HuH-7 (cell line): Measurements from ENCODE around the gene BLMH.
"Not testable (repeated sequence)": the region's sequence is repeated elsewhere in the genome, so short reads cannot be mapped to it uniquely, and the experiment has no call there.

ENCODE experiments used
- DNase-seq: peaks from one replicate; pipeline ENCODE4 v3.0.0; 2011; ENCODE audit warnings: low spot score

Gene BLMH

DNA sequence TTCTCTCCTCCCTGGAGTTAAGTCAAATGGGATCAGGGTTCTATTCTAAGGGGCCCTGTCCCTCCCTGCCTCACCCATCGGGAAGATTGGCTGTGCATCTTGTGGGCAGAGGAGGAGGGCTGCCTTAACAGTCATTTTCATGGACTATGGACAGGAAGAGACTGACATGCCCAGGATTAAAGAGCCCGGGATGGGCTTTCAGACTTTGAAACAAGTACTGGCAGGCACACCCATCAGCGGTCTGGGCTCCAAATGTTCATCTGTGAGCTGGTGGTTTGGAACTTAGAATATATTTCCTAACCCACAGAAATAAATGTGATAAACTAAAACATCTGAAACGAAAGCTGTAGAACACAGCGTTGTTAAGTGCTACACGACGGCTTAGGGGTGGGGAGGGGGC, 62.7 kb downstream of the BLMH start:
- no peak for DNase-seq

- DNase-seq: no peak
These were observed 63.7 kb downstream of the BLMH start for GRCh38 chr17:30228011-30228410.

DNA sequence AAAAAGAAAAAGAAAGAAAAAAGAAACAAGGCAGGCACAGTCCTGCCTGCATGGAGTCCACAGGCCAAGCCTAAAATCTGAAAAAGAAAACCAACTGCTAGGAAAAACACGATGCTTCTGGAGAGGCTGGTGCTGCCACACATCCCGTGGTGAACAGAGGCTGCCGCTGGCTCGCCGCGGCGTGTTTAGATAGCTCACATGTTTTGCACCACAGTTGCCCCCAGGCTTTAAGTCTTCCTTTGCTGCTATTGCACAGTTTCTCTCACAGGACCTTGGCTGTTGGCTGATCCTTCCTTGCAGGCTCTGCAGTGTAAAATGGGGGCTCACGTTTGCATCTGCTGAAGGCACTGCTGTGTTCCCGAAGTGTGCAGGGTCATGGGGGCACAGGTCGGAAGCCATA, 64.9 kb downstream of the BLMH start:
- no peak for DNase-seq

DNA sequence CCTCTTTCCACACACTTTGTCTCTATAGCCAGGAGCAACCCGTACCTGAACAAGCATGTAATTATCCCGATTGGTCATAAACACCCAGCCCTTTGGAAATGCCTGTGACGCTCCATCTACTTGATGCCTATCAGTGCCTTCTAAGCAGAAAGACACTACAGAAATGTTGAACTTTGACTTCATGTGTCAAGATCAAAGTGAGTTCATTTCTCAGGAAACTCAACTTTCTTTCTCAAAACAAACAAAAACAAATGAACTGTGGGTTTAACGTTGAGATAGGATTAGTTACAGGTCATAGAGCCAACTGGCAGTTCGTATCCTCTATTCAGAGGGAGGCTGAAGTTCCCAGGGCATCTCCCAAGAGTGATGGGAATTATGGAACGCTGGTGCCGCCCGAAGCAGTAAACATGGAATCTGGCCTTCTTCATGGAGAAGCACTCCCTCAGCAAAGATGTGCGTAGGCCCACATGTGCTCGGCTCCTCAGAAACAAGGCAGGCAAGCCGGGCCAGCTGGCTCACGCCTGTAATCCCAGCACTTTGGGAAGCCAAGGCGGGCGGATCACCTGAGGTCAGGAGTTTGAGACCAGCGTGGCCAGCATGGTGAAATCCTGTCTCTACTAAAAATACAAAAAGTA, 65.7 kb downstream of the BLMH start:
- DNase-seq: peak; percentile 78

GRCh38 chr17:30225112-30225511, 66.6 kb downstream of the BLMH start:
- no peak for DNase-seq

- no peak for DNase-seq
These were observed 67.3 kb downstream of the BLMH start for GRCh38 chr17:30224419-30224960.

DNA sequence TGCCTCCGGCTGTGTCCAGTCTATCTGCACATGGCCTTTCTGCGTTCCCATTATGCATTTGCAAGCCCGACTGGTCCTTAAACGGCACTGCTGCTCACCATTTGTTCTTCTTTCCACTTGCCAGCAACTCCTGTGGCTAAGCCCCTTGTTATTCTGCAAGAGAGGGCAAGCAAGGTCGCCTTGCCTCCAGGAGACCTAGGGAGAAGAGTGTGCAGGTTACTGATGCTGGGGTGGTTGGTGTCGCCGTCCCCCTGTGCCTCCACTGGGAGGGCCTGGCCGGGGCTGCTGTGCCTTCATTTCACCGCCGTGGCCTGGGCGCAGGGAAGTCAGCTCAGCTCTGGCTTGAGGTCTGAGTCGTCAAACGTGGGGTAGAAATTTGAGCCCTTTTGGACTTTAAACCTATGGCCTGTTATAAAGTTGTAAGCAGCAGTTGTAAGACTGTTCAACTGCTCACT, 69.0 kb downstream of the BLMH start:
- peak; percentile 85 for DNase-seq

DNA sequence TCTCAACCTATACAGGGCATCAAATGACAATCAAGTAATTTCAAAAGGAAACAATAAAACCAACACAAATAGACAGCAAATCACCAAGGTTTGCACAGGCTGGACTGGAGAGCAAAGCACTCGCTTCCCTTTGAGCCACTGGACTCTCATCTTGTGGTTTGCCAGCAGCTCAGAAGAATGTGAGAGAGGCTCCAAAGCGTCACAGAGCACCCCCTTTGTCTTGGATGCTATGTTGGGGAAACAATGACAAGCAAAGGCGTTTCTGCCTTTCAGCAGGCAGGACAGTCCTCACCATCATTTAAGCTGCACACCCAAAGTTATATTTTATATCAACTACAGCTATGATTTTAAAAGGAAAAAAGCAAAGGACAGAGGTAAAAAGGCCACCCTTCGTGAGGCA, 69.5 kb downstream of the BLMH start:
- DNase-seq: no peak

DNA sequence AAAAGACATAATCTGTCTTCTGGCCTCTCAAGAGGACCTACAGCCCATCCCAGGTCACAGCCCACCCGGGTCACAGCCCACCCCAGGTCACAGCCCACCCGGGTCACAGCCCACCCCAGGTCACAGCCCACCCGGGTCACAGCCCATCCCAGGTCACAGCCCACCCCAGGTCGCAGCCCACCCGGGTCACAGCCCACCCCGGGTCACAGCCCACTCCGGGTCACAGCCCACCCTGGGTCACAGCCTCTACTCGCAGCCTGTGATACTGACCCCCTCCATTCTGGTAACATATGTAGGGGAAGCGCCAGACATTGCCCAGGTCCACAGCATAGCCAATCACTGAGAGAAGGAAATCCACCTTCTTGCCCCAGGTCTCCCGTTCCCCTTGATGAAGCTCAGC, 70.4 kb downstream of the BLMH start:
- DNase-seq: no peak

- DNase-seq: no peak
These were observed 71.3 kb downstream of the BLMH start for GRCh38 chr17:30220414-30220813.

DNA sequence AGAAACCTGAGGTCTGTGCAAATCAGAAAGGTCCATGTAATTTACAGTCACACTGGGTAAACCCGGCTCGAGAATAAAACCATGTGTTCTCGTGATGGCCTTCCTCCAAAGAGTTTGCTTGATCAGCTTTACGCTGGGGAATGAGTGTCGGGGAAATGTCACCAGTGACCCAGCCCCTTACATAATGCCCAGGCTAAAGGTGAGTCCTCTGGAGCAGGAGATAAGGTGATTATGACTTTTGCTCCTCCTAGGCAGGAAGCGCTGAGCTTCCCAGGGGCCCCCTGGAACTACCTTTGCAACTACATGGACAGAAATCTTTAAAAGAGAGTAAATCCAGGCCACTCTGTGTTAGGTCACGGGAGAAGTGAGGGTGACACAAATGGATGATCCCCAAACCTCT, 71.9 kb downstream of the BLMH start:
- no peak for DNase-seq

- DNase-seq: no peak
These were observed 72.4 kb downstream of the BLMH start for GRCh38 chr17:30219315-30219714.

- DNase-seq: no peak
These were observed 72.9 kb downstream of the BLMH start for GRCh38 chr17:30218799-30219198.

DNA sequence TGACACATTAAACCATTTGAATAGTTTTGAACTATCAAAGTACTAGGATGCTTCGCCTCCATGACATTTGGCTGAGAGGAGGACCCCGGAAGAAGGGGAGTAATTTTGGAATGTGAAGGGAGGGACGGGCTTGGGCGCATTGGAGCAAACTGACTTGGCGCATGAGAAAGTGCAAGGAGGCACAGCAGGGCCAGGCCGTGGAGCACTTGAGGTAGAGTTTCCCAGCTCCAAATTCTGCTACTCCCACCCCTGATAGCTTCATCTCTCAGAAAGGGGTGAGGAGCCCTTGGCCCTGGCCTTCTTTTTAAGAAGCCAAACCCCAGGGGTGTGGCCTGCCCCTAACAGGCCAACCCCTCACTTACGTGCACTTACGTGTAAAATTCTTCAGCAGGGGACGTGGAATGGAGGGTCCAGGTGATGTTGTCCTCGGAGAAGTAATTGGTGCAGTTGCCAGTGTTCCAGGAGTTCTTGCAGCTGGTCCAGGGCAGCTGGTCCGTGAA, 73.9 kb downstream of the BLMH start:
- no peak for DNase-seq

DNA sequence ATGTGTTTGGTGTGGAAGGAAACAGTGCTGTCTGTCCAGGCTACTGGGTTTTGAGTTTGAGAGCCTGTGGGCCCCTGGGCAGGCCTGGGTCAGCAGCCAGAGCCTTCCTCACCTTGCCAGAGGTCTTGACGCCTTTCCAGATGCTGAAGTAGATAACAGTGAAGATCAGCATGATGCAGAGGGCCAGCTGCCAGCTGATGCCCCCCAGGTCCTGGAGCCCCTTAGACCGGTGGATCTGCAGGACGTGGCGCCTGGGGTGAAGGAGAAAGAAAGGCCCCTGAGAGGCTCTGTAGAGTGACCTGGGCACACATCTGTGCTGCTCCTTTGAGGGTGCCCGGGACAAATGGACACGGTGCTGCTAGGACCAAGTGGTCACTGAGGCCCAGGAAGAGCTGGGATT, 74.7 kb downstream of the BLMH start:
- no peak for DNase-seq

GRCh38 chr17:30212750-30213149, 79.0 kb downstream of the BLMH start:
- no peak for DNase-seq

DNA sequence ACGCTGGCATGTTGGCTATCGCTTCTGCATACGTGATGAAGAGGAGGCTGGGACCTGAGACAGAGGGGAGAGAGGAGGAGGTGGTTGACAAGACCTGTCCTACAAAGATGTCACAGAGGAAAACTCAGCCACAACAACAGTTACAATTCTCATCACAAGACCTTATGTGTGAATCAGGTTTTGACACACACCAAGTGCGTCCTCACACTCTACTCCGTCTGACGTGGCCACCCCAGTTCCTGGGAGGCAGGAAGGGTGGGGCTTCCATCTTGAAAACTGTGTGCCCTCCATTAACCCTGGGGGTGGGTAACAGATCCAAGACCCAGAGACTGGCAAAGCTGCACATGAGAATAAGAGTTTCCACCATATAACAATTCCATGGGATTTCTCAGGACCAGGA, 80.4 kb downstream of the BLMH start:
- DNase-seq: no peak

- no peak for DNase-seq
These were observed 80.8 kb downstream of the BLMH start for GRCh38 chr17:30210901-30211300.

DNA sequence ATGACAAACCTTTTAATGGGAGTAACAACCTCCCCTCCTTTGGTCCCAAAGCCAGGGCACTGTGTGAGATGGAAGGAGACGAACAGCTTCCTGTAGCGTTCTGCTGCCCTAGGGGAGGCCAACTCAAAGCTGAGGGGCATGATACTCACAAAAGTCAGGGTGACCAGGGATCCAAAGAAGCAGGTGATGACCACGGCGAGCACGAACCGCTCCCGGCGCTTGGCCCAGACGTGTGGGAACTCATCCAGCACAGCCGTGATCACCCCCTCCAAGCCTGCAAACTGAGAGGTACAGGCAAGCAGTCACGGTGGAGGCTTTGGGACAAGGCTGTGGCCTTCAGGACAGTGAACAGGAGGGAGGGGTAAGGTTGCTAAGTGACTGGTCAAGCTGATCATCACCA, 81.4 kb downstream of the BLMH start:
- DNase-seq: no peak

GRCh38 chr17:30209930-30210329, 81.8 kb downstream of the BLMH start:
- no peak for DNase-seq

DNA sequence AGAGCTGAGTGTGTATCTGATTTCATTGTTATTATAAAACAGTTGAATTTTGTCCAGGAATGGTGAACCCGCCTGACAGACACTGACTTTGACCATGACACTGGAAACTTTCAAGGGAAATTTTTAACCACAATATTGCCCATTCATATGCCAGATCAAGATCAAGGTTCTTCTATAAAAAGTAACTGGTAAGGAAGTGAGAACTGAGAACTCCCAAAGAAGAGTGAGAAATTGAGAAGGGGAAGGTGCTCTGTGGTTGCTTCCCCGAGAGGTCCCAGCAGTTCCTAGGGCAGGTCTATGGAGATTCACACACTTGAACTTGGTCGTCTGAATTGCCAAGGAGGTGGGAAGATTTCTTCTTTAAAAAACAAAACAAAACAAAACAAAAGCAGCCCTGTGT, 83.5 kb downstream of the BLMH start:
- no peak for DNase-seq

DNA sequence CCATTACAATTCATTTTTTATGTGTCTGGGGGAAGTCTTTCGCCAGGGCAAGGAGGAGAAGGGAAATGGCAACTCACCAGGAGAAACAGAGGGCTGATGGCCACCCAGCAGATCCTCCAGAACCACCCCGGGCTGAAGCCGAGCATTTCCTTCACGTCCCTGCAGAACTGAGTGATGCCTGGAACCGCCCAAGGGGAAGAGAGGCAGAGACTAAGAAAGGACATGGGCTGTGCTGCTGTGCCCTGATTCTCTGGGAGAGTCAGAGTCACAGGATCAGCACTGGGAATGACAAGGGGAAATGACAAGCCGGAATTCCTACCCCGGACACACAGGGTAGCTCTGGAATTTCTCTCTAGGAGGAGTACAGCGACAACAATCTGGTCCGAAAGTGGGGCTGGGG, 84.1 kb downstream of the BLMH start:
- no peak for DNase-seq

GRCh38 chr17:30203471-30203981, 88.2 kb downstream of the BLMH start:
- no peak for DNase-seq

GRCh38 chr17:30200656-30201055, 91.1 kb downstream of the BLMH start:
- not testable (repeated sequence) for DNase-seq
